Measurements from ENCODE around the gene TMEM256.

DNA sequence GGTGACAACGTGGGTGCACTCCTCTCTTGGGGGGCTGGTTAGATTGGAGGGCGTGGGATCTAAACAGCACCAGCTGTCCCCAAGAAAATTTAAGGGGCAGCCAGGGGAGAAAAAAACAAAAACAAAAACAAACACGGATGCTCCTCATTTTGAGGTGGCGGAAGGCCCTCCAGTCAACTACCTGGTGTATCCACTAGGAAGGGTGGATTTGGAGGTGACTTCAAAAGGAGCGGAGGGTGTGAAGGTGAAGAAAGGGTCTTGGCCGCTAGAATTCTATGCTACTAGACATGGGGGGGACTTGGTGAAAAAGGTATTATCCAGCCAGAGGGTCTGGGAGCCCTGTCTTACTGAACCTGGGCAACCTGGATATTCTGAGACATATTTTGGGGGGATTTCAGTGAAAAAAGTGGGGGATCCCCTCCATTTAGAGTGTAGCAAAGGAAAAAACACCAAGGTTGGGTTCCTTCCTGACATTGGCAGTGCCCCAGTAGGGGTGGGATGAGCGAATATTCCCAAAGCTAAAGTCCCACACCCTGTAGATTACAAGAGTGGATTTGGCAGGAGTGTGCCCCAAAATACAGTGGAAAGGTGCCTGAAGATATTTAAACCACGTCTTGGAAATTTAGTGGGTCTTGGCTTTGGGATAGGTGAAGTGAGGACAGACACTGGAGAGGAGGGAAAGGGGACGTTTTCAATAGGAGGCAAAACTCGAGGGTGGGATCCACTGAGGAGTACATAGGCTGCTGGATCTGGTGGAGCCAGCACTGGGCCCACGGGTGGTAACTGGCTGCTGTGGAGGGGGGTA, 35.0 kb upstream of the TMEM256 start:
- TF ChIP-seq CEBPB (IDR thresholded peaks at IDR 0.05; ENCODE audit: low read depth, low read length), result no peak
- no peak for TF ChIP-seq KDM1A (IDR thresholded peaks at IDR 0.05; ENCODE audit: borderline replicate concordance, low read length)
- TF ChIP-seq, protein P1, sequence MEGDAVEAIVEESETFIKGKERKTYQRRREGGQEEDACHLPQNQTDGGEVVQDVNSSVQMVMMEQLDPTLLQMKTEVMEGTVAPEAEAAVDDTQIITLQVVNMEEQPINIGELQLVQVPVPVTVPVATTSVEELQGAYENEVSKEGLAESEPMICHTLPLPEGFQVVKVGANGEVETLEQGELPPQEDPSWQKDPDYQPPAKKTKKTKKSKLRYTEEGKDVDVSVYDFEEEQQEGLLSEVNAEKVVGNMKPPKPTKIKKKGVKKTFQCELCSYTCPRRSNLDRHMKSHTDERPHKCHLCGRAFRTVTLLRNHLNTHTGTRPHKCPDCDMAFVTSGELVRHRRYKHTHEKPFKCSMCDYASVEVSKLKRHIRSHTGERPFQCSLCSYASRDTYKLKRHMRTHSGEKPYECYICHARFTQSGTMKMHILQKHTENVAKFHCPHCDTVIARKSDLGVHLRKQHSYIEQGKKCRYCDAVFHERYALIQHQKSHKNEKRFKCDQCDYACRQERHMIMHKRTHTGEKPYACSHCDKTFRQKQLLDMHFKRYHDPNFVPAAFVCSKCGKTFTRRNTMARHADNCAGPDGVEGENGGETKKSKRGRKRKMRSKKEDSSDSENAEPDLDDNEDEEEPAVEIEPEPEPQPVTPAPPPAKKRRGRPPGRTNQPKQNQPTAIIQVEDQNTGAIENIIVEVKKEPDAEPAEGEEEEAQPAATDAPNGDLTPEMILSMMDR (IDR thresholded peaks at IDR 0.05; ENCODE audit: control extremely low read depth in 1 of 3, insufficient read depth in 1 of 3, low read depth in 1 of 3, low read length in 3 of 3), result no peak
- no peak for TF ChIP-seq CBX5 (IDR thresholded peaks at IDR 0.05; ENCODE audit: low read depth, low read length)
- TF ChIP-seq SP2 (IDR thresholded peaks at IDR 0.05; ENCODE audit: low read length), result no peak
- TF ChIP-seq TAF1 (IDR thresholded peaks at IDR 0.05; ENCODE audit: low read depth, low read length), result no peak
- TF ChIP-seq EZH2 (IDR thresholded peaks at IDR 0.05; ENCODE audit: low read depth, low read length, severe bottlenecking), result no peak
- no peak for TF ChIP-seq SAP30 (IDR thresholded peaks at IDR 0.05; ENCODE audit: insufficient read depth, insufficient replicate concordance, low read length)
- TF ChIP-seq POLR2A (IDR thresholded peaks at IDR 0.05; ENCODE audit: control extremely low read depth in 1 of 2, low read depth in 2 of 2, low read length in 2 of 2), result no peak
- TF ChIP-seq FOSL1 (IDR thresholded peaks at IDR 0.05; ENCODE audit: insufficient read depth, low read depth, low read length), result no peak
- TF ChIP-seq RNF2 (IDR thresholded peaks at IDR 0.05; ENCODE audit: borderline replicate concordance, low read depth, low read length, missing control alignments, poor library complexity, severe bottlenecking), result no peak
- TF ChIP-seq EP300 (IDR thresholded peaks at IDR 0.05; ENCODE audit: borderline replicate concordance in 1 of 2, low read depth in 2 of 2, low read length in 2 of 2), result no peak
- TF ChIP-seq PHF8 (conservative IDR thresholded peaks at IDR 0.05; ENCODE audit: low read depth, low read length), result no peak
- TF ChIP-seq GTF2F1 (IDR thresholded peaks at IDR 0.05; ENCODE audit: borderline replicate concordance, low read depth, low read length), result no peak

All from H1 (cell line).